Vagina (tissue), 2 donors: ENCODE results near the gene FOXK1.

Source experiments
- POLR2A ChIP-seq, 2 donors: fragments of 450-650 bp; IDR thresholded peaks; one replicate each; pipeline ENCODE4 v1.6.1; 2017; ENCODE audit warnings: antibody characterized with exemption in 2 of 2, mild to moderate bottlenecking in 2 of 2, moderate library complexity in 2 of 2
- POLR2AphosphoS5 ChIP-seq, 2 donors: sonication (generic); formaldehyde crosslinking; IDR thresholded peaks; one replicate each; pipeline ENCODE4 v1.9.0; 2017; ENCODE audit warnings: antibody characterized with exemption in 2 of 2, mild to moderate bottlenecking in 2 of 2, low read depth in 1 of 2; ENCODE audit not compliant: insufficient read depth in 1 of 2

DNA sequence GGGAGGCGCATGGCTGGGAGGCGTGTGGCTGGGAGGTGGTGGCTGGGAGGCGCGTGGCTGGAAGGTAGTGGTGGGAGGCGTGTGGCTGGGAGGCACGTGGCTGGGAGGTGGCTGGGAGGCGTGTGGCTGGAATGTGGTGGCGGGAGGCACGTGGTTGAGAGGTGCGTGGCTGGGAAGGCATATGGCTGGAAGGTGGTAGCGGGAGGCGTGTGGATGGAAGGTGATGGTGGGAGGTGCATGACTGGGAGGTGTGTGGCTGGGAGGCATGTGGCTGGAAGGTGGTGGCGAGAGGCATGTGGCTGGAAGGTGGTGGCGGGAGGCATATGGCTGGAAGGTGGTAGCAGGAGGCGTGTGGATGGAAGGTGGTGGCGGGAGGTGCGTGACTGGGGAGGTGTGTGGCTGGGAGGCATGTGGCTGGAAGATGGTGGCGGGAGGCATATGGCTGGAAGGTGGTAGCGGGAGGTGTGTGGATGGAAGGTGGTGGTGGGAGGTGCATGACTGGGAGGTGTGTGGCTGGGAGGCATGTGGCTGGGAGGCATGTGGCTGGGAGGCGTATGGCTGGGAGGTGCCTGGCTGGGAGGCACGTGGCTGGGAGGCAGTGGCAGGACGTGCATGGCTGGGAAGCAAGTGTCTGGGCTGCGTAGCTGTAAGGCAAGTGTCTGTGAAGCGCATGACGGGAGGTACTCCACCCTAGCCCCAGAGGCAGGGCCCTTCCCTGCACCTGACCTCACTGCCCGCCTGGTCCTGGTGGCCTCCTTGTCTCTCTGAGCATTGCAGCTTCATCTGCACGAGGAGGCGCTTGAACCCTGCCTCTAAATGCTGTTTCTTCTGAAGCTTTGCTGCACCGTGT, 35.1 kb downstream of the FOXK1 start:
- no peak for TF ChIP-seq POLR2A (IDR thresholded peaks at IDR 0.05)
- no peak for TF ChIP-seq POLR2AphosphoS5 (IDR thresholded peaks at IDR 0.05; ENCODE audit: insufficient read depth in 1 of 2, low read depth in 1 of 2)
